Vagina (tissue), 2 donors: ENCODE measurements around the gene PNLIP.

Experiments used
- CTCF ChIP-seq, 3 experiments: fragments of 450-650 bp in 2 of 3; fragments of 200-600 bp in 1 of 3; sonication (generic) in 1 of 3; IDR thresholded peaks; one replicate each; pipeline ENCODE4 v1.5.1; 2017 to 2019; ENCODE audit warnings: antibody characterized with exemption in 3 of 3, mild to moderate bottlenecking in 2 of 3, moderate library complexity in 2 of 3
- POLR2A ChIP-seq, 2 donors: fragments of 450-650 bp; IDR thresholded peaks; one replicate each; pipeline ENCODE4 v1.6.1; 2017; ENCODE audit warnings: antibody characterized with exemption in 2 of 2, mild to moderate bottlenecking in 2 of 2, moderate library complexity in 2 of 2
- POLR2AphosphoS5 ChIP-seq, 2 donors: sonication (generic); formaldehyde crosslinking; IDR thresholded peaks; one replicate each; pipeline ENCODE4 v1.9.0; 2017; ENCODE audit warnings: antibody characterized with exemption in 2 of 2, mild to moderate bottlenecking in 2 of 2, low read depth in 1 of 2; ENCODE audit not compliant: insufficient read depth in 1 of 2

- TF ChIP-seq CTCF (IDR thresholded peaks at IDR 0.05) = no peak
- no peak for TF ChIP-seq POLR2A (IDR thresholded peaks at IDR 0.05)
- TF ChIP-seq POLR2AphosphoS5 (IDR thresholded peaks at IDR 0.05; ENCODE audit: insufficient read depth in 1 of 2, low read depth in 1 of 2) = no peak
Observed at GRCh38 chr10:116545122-116545521, 609 bp upstream of the PNLIP start.
